Loucy (cell line): Measurements from ENCODE around the gene GRM7.

Source experiments
- H2AFZ ChIP-seq: fragments of 200-600 bp; sonication (generic); 2 replicates; pipeline ENCODE4 v1.6.0; 2016; ENCODE audit warnings: antibody characterized with exemption, mild to moderate bottlenecking, low read length, moderate library complexity
- H3F3A ChIP-seq: fragments of 200-600 bp; 2 replicates; pipeline ENCODE4 v1.6.0; 2016; ENCODE audit warnings: antibody characterized with exemption, low read depth, mild to moderate bottlenecking
- H3K27me3 ChIP-seq: fragments of 200-600 bp; sonication (generic); 2 replicates; pipeline ENCODE4 v1.6.1; 2014; ENCODE audit warnings: low read length, mild to moderate bottlenecking; ENCODE audit not compliant: insufficient read depth, poor library complexity, severe bottlenecking
- H3K36me3 ChIP-seq: fragments of 200-600 bp; sonication (generic); 2 replicates; pipeline ENCODE4 v1.6.1; 2016; ENCODE audit warnings: low read length; ENCODE audit not compliant: insufficient read depth
- H3K4me1 ChIP-seq: fragments of 200-600 bp; sonication (generic); 2 replicates; pipeline ENCODE4 v1.5.1; 2014; ENCODE audit warnings: low read length, mild to moderate bottlenecking; ENCODE audit not compliant: insufficient read depth, poor library complexity, severe bottlenecking
- H3K4me2 ChIP-seq: fragments of 200-600 bp; sonication (generic); 2 replicates; pipeline ENCODE4 v1.6.0; 2014; ENCODE audit warnings: antibody characterized with exemption, low read length, low read depth, mild to moderate bottlenecking; ENCODE audit not compliant: poor library complexity, severe bottlenecking
- H3K4me3 ChIP-seq: fragments of 200-600 bp; sonication (generic); 2 replicates; pipeline ENCODE4 v1.5.1; 2014; ENCODE audit warnings: low read length, mild to moderate bottlenecking, mixed read lengths; ENCODE audit not compliant: poor library complexity, severe bottlenecking
- H3K79me2 ChIP-seq: fragments of 200-600 bp; sonication (generic); 2 replicates; pipeline ENCODE4 v1.6.1; 2014; ENCODE audit warnings: low read length; ENCODE audit not compliant: insufficient read depth
- H3K9ac ChIP-seq: fragments of 200-600 bp; sonication (generic); 2 replicates; pipeline ENCODE4 v1.6.0; 2014; ENCODE audit warnings: mild to moderate bottlenecking, low read depth, low read length, moderate library complexity; ENCODE audit not compliant: poor library complexity, severe bottlenecking
- H3K9me2 ChIP-seq: fragments of 200-600 bp; sonication (generic); replicated peaks from 2 replicates; pipeline ENCODE4 v1.6.1; 2016; ENCODE audit warnings: low read depth, low read length, mixed read lengths
- H3K9me3 ChIP-seq: fragments of 200-600 bp; sonication (generic); 2 replicates; pipeline ENCODE4 v1.6.1; 2014; ENCODE audit warnings: mild to moderate bottlenecking, antibody characterized with exemption, low read length, low read depth; ENCODE audit not compliant: insufficient read depth
- H4K20me1 ChIP-seq: fragments of 200-600 bp; sonication (generic); 2 replicates; pipeline ENCODE4 v1.6.0; 2014; ENCODE audit warnings: antibody characterized with exemption, low read length, mild to moderate bottlenecking; ENCODE audit not compliant: insufficient read depth, poor library complexity, severe bottlenecking
- CTCF ChIP-seq: fragments of 200-600 bp; sonication (generic); conservative IDR thresholded peaks from 2 replicates; pipeline ENCODE4 v1.5.1; 2014; ENCODE audit warnings: mild to moderate bottlenecking, antibody characterized with exemption, low read length
- EZH2phosphoT487 ChIP-seq: fragments of 200-600 bp; IDR thresholded peaks from 2 replicates; pipeline ENCODE4 v1.6.1; 2018; ENCODE audit warnings: antibody characterized with exemption, mild to moderate bottlenecking, moderate library complexity, borderline replicate concordance

GRM7 gene

GRCh38 chr3:7749931-7750695 lies 889.2 kb downstream of the GRM7 start:
- no peaks in the 10 kb centered on the region for H3K36me3 ChIP-seq
- H3K9me2 ChIP-seq: no peaks in the 10 kb centered on the region
- no peak overlapping the region for H3K4me2 ChIP-seq
- no peaks in the 10 kb centered on the region for H3K4me1 ChIP-seq
- no peak overlapping the region for H3K4me3 ChIP-seq
- no peaks in the 10 kb centered on the region for H3K27me3 ChIP-seq
- no peaks in the 10 kb centered on the region for H3K79me2 ChIP-seq
- H3K9me3 ChIP-seq: no peaks in the 10 kb centered on the region
- H2AFZ ChIP-seq: no peak overlapping the region
- no peak for TF ChIP-seq EZH2phosphoT487
- TF ChIP-seq CTCF: no peak
- H3K9ac ChIP-seq: no peak overlapping the region
- H4K20me1 ChIP-seq: no peaks in the 10 kb centered on the region
- H3F3A ChIP-seq: no peaks in the 10 kb centered on the region

- H3K36me3 ChIP-seq: no peaks in the 10 kb centered on the region
- H3K9ac ChIP-seq: no peak overlapping the region
- H3K79me2 ChIP-seq: no peaks in the 10 kb centered on the region
- no peak overlapping the region for H2AFZ ChIP-seq
- H3K4me1 ChIP-seq: no peaks in the 10 kb centered on the region
- no peak for TF ChIP-seq EZH2phosphoT487
- TF ChIP-seq CTCF: no peak
- H3K9me3 ChIP-seq: no peaks in the 10 kb centered on the region
- H3K9me2 ChIP-seq: no peaks in the 10 kb centered on the region
- H3K4me2 ChIP-seq: no peak overlapping the region
- H3F3A ChIP-seq: no peaks in the 10 kb centered on the region
- no peaks in the 10 kb centered on the region for H4K20me1 ChIP-seq
- H3K27me3 ChIP-seq: no peaks in the 10 kb centered on the region
- no peak overlapping the region for H3K4me3 ChIP-seq
Observed at GRCh38 chr3:7752005-7752404, 891.1 kb downstream of the GRM7 start.

- Histone ChIP-seq H4K20me1 (no peaks in the 10 kb centered on the region), H3K4me3 (no peak overlapping the region), H3K9ac (no peak overlapping the region), H3K4me1 (no peaks in the 10 kb centered on the region), H3K9me3 (no peaks in the 10 kb centered on the region), H3F3A (no peaks in the 10 kb centered on the region), H3K79me2 (no peaks in the 10 kb centered on the region), H3K36me3 (no peaks in the 10 kb centered on the region), H3K4me2 (no peak overlapping the region), H3K27me3 (no peaks in the 10 kb centered on the region), H2AFZ (no peak overlapping the region), H3K9me2 (no peaks in the 10 kb centered on the region)
- no peak for TF ChIP-seq EZH2phosphoT487
- no peak for TF ChIP-seq CTCF
Observed at GRCh38 chr3:7754653-7755441, 893.9 kb downstream of the GRM7 start.
